Measurements from ENCODE around the gene REELD1.
A peak's percentile ranks its signal among the peaks of the same experiment; 100 is the strongest.

Gene REELD1

GRCh38 chr4:146224326-146224966 is 10.1 kb downstream of the REELD1 start:
- no peak for DNase-seq (ENCODE audit: low spot score)

DNA sequence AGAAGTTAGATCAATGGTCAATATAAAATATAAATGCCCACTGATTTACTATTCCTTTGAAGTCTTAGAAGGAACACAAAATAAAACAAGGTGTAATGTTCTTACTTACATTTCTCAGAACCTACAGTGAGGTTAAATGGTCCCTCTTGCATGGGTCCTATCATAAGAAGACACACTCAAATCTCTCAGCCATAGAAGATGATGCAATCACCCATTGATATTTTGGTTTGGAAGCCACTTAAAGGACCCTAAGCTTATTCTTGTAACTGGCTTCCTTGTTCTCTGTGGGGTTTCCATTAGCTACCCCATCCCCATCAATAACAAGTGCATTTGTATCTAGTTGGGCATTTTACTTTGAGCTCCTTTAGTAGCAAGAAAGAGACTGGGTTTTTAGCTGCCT is 15.1 kb downstream of the REELD1 start:
- no peak for DNase-seq (ENCODE audit: low spot score)

GRCh38 chr4:146232131-146232722 is 17.9 kb downstream of the REELD1 start:
- DNase-seq (ENCODE audit: low spot score), result no peak

- no peak for DNase-seq (ENCODE audit: low spot score)
Measured at GRCh38 chr4:146235654-146236177, 21.4 kb downstream of the REELD1 start.

- DNase-seq (ENCODE audit: low spot score), result no peak
Measured at GRCh38 chr4:146236216-146236615, 21.9 kb downstream of the REELD1 start.

DNA sequence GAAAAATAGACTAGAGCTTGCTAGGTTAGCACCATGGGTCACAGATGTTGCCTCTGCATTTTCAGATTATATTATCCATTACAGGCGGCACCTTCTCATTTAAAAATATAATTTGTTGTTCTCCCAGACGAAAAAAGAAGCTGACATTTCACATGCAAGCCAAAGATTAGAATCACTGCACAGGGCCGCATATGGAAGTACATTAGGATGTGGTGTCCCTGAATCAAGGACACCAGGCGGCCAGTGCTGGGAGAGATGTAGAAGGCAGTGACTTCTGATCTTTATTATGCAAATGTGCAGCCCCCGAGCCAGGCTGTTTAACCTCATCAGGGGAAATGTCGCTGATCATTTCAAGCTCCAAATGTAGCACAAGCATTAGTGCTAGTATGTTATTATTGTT is 22.8 kb downstream of the REELD1 start:
- no peak for DNase-seq (ENCODE audit: low spot score)

DNA sequence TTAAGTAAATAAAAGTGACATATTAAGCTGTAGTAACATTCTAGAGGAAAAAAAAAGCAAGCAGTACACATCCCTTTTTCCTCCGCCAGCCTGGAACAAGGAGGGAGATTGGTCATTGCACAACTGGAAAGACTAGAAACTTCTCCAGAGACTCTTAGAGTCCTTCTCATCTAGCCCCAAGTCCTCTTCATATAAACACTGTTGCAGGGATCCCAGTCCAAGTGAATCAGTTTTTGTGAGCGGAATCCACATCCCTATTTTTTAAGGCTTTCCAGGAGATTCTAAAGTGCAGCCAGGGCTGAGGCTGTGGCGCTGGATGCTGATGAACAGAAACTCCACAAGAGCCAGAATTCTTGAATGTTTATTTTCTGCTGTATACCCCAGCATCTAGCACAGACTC is 23.8 kb downstream of the REELD1 start:
- no peak for DNase-seq (ENCODE audit: low spot score)

DNA sequence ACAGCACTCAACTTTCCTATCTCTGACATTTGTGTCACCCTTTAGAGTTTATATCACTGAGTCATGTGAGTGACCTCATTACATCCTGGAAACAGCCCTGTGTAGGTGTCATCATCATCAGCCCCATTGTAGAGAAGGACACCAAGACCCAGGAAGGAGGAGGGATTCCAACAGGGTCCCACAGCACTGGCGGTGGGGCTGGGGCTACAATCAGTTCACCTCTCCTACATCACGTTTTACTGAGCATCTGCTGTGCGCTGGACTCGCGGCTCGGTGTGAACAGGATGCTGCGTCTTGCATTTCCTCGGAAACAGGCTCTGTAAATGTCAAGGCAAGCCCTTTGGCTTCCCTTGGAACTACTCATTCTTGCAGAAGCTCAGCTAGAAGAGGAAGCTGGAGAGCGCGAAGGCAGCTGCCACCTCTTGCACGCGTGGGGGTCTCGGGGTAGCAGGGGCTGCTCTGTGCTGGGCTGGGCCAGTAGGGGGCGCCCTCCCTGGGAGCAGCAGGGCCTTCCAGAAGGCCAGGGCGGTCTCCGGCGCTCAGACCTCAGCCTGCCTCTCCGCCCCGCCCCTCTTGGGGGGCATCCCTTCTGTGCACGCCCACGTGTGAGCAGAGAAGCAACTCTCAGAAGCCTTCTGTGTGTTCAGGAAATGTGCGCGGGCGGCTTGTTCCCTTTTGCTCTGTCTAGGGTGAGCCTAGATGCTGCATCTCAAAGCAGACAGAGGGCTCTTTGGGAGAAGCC is 29.0 kb downstream of the REELD1 start:
- peak; percentile 34 for DNase-seq (ENCODE audit: low spot score)

GRCh38 chr4:146243883-146244277 is 29.5 kb downstream of the REELD1 start:
- no peak for DNase-seq (ENCODE audit: low spot score)

DNA sequence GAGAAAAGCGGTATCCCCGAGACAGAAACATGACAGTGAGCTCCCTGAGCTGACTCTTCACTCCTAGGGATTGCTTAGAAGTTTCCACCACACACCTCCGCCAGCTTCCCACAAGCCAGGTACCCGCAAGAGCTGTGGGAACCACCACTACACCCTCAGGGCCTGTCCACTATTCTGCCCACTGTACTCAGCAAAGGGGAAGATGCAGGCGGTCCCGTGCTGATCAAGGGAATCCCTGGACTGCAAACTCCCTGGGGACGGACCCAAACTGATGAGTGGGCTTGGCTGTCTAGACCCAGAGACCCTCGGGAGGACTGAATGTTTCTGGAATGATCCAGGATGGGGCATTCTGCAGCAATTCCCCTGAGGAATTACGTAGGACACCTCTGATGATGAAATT is 30.2 kb downstream of the REELD1 start:
- no peak for DNase-seq (ENCODE audit: low spot score)

DNA sequence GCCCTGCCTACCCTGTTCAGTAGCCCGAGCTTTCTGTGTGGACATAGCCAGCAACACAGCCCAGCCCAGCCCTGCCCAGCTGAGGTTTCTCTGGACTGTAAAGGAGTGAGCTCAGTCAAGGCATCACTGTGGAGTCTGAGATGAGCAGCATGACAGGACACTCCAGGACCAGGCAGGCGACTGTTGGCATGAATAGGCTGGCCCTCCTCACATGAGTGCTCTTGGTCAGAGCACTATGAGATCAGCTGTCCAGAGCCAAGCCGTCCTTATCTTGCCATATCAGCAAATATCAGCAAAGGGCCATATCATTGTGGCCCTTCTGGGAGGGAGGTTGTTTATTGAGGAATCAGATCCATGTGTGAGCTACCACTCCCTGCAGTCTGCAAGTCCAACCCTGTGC is 30.9 kb downstream of the REELD1 start:
- no peak for DNase-seq (ENCODE audit: low spot score)

DNA sequence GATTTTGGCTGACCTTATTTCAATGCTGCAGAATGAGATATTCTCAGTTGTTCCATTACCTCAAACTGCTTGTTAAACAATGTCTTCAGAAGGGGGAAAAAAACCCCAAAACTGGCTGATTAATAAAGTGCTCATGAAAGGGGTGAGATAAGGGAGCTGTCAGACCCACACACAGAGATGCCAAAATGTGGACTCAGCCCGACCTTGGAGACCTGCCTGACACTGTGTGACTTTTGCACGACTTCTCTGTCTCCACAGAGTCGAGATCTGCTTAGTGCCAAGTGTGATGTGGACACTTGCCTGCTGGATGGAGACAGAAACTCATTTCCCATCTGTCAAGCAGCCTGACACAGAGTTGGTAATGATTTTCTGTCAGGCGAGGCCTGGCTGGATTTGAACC is 31.5 kb downstream of the REELD1 start:
- no peak for DNase-seq (ENCODE audit: low spot score)

DNA sequence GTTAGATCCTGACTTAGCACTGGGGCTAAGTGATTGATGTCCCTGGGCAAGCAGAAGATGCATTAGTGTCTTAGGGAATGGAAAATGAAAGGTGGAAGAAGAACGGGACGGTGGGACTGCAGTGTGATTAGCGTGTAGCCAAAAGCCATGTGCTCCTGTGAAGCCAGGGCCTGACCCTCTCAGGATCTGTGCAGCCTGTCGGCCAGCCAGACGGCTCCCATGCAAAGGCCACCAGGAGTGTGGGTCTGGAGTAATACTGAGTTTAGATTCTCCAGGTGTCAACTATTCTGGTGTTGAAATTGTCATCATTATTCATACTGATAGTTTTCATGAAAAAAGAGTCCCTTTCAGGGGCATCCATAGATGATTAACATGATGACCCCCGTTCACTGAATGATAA is 32.0 kb downstream of the REELD1 start:
- DNase-seq (ENCODE audit: low spot score), result no peak

- DNase-seq (ENCODE audit: low spot score), result no peak
Measured at GRCh38 chr4:146247356-146247755, 33.0 kb downstream of the REELD1 start.

GRCh38 chr4:146252969-146253611 is 38.8 kb downstream of the REELD1 start:
- no peak for DNase-seq (ENCODE audit: low spot score)

DNA sequence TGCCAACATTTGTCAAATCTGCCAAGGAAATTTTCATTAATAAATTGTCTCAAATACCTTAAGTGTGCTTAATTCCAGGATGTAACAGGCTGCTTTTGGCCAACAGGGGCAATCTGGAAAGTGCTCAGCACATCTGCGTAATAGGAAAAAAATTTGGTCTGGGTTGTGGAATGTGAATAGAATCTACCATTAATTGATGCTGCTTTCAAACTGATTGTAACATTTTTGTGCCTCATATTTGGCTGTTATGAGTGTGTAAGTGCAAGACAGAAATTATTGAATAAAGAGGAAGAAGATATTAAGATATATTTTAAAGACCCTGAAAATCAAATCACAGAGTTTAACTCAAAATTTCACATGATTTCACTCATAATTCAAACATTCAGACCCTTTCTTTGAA is 41.1 kb downstream of the REELD1 start:
- DNase-seq (ENCODE audit: low spot score), result no peak

DNA sequence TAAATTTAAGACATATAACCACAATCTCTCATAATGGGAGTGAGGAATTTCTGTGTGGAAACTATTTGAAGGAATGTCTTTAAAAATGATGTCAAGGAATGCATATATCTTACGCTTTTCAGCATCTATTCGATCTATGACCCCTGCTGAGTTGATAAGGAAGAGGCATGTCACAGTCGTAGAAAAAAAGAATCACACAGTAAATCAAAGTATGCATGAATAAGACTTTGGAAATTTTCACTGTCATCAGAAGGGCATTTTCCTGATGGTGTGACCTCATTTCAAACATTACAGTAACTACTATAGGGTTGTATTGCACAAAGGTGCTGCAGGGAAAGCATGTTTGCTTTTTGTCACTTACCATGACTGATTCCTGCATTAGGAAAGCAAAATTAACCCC is 41.5 kb downstream of the REELD1 start:
- DNase-seq (ENCODE audit: low spot score), result peak; percentile 24

DNA sequence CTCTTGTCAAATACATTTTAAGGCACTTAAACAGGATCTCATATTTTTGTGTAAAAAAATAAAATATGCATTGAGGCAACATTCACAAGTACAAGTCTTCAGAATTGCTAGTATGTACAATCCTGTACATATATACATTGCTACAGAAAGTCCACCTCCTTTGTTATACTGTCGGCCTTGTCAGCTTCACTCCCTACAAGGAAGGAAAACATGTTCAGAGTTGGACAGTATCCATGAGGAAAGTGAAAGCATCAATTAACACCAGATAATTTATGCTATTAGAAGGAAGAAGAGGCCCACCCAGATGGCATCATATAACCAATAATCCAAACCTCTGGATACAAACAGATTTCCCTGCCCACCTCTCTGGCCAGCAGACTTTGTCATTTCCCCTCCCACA is 42.0 kb downstream of the REELD1 start:
- no peak for DNase-seq (ENCODE audit: low spot score)

DNA sequence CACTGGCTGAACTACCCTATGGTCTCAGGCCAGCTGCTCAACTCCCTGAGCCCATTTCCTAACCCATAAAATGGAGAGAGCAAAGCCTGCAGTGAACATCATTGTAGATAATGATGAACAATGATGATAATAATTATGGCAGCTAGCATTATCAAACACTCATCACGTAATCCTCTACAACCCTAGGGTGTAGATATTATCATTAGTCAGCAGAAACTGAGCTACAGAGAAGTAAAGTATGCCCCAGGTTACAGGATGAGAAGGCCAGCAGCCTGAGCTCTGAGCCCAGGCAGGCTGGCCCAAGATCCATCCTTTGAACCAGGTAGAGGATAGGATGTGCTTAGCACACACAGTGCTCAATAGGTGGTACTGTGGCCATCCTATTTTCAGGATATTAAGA is 43.2 kb downstream of the REELD1 start:
- DNase-seq (ENCODE audit: low spot score), result no peak

DNA sequence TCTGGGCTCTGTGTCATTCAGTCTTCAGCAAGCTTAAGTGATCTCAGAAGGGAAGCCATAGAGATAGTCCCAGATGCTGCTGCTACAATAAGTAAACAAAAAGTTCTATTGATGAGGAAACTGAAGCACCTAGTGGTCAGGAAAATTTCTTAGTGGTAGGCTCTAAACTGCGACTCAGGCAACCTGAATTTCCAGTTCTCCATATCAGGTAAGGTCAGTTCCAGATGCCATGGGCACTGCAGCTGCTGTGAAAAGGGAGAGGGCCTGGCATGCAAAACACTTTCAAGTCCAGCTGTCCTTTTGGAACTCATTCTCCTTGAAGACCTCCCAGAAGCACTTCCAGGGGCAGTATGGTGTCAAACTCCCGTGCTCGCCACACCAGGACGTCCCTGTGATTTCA is 46.2 kb downstream of the REELD1 start:
- DNase-seq (ENCODE audit: low spot score), result no peak

DNA sequence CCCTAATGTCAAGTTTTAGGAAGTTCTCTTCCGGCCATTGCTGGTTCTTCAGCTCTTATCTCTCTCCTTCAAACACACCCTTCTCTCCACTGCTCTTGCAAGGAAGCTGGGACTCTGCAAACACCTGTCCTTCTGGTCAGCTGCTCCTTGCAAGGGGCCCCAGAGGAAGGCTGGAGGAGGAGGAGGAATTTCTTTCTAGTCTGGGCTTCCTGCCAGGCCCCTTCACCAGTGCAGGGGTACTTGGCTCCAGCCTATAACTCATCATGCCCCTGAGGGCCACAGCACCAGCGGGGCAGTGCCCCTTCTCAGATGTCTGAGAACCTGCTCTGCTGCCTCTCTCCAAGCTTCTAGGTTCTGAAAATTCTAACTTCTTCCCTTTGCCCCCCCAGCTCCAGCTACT is 46.7 kb downstream of the REELD1 start:
- no peak for DNase-seq (ENCODE audit: low spot score)

GRCh38 chr4:146263793-146264192 is 49.5 kb downstream of the REELD1 start:
- no peak for DNase-seq (ENCODE audit: low spot score)

DNA sequence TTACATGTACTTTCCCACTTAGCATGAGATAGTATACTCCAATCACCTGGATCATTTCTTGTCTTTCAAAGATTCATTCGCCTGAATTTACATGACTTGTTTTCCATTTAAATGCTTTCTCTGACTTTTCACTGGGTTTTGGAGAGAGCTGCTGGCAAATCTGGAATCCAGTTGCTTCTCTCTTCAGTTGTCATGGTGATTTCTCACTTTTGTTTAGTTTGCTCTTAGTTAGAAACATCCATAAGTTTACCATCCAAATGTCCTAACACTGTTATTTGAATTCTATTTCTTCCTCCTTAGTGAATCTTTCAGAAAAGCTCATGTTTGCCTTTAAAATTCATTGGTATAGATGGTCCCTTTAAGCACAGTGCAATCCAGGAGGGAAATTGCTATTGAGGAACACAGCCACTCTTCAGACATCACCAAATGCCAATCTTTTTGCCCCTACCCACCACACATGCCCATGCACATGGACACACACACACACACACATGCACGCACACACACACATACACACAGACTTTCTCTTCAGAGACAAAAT is 51.7 kb downstream of the REELD1 start:
- DNase-seq (ENCODE audit: low spot score), result no peak

Data from AG08396 (cell line).